BLaER1 treated with 17β-estradiol and CSF1 and Interleukin-3, amounts not matched to agents 10 nM and 100 nM (cell line): ENCODE data around the gene PRDX3.
A peak's percentile ranks its signal among the peaks of the same experiment; 100 is the strongest.
"Not testable (repeated sequence)": the region's sequence is repeated elsewhere in the genome, so short reads cannot be mapped to it uniquely, and the experiment has no call there.

Experiments used
- H3K27ac ChIP-seq, 11 experiments: shearing (Covaris generic); formaldehyde crosslinking; 2 replicates each; pipeline ENCODE4 v1.8.1; 2022
- H3K27me3 ChIP-seq, 11 experiments: shearing (Covaris generic); formaldehyde crosslinking; 2 replicates each; pipeline ENCODE4 v1.8.1; 2022
- H3K36me3 ChIP-seq, 11 experiments: shearing (Covaris generic); formaldehyde crosslinking; 2 replicates each; pipeline ENCODE4 v1.8.1; 2022
- H3K4me1 ChIP-seq, 10 experiments: shearing (Covaris generic); formaldehyde crosslinking; 2 replicates each; pipeline ENCODE4 v1.8.1; 2022
- H3K4me2 ChIP-seq, 11 experiments: shearing (Covaris generic); formaldehyde crosslinking; 2 replicates each; pipeline ENCODE4 v1.8.1; 2022
- H3K4me3 ChIP-seq, 10 experiments: shearing (Covaris generic); formaldehyde crosslinking; 2 replicates each; pipeline ENCODE4 v1.8.1; 2022
- H3K9ac ChIP-seq, 11 experiments: shearing (Covaris generic); formaldehyde crosslinking; 2 replicates each; pipeline ENCODE4 v1.8.1; 2022
- H3K9me3 ChIP-seq, 11 experiments: shearing (Covaris generic); formaldehyde crosslinking; replicated peaks in 1 of 11; 2 replicates each; pipeline ENCODE4 v1.8.1; 2022
- H4K20me1 ChIP-seq, 11 experiments: shearing (Covaris generic); formaldehyde crosslinking; 2 replicates each; pipeline ENCODE4 v1.8.1; 2022
- Cebpa-rat ChIP-seq, 11 experiments: shearing (Covaris generic); IDR thresholded peaks; 2 replicates each; pipeline ENCODE4 v1.8.1; 2022

The PRDX3 gene

GRCh38 chr10:119161680-119162451 is 16.7 kb downstream of the PRDX3 start:
- Histone ChIP-seq H3K27ac (peak overlapping the region in 1 of 11 experiments; percentile 15; a peak in 1 of 22 replicates), H3K9ac (no peak overlapping the region), H3K27me3 (no peaks in the 10 kb centered on the region), H3K4me1 (peaks cover 21 to 46% (median 31%) of the 10 kb centered on the region in 10 experiments), H3K4me3 (no peak overlapping the region), H3K36me3 (peaks cover 51 to 70% (median 58%) of the 10 kb centered on the region in 11 experiments), H4K20me1 (no peaks in the 10 kb centered on the region), H3K4me2 (peak overlapping the region in 4 of 11 experiments; percentile 9 to 32 (median 16); a peak in 5 of 22 replicates), H3K9me3 (no peaks in the 10 kb centered on the region)
- TF ChIP-seq Cebpa-rat (IDR thresholded peaks at IDR 0.05): no peak

- Histone ChIP-seq H3K27ac (no peak overlapping the region), H3K4me2 (no peak overlapping the region), H3K9ac (no peak overlapping the region), H3K4me3 (no peak overlapping the region), H3K9me3 (no peaks in the 10 kb centered on the region), H4K20me1 (no peaks in the 10 kb centered on the region), H3K27me3 (no peaks in the 10 kb centered on the region), H3K4me1 (peaks cover 3 to 27% (median 13%) of the 10 kb centered on the region in 10 experiments), H3K36me3 (peaks cover 76 to 91% (median 83%) of the 10 kb centered on the region in 11 experiments)
- TF ChIP-seq Cebpa-rat (IDR thresholded peaks at IDR 0.05): no peak
Measured at GRCh38 chr10:119159332-119159731, 19.3 kb downstream of the PRDX3 start.

- Histone ChIP-seq H3K9me3 (no peaks in the 10 kb centered on the region), H3K4me3 (no peak overlapping the region), H3K9ac (no peak overlapping the region), H3K4me2 (no peak overlapping the region), H3K36me3 (peaks cover 88 to 98% (median 95%) of the 10 kb centered on the region in 11 experiments), H3K27me3 (no peaks in the 10 kb centered on the region), H4K20me1 (no peaks in the 10 kb centered on the region), H3K4me1 (peaks cover 0 to 16% (median 13%) of the 10 kb centered on the region in 10 experiments; a peak in 13 of 20 replicates), H3K27ac (no peak overlapping the region)
- TF ChIP-seq Cebpa-rat (IDR thresholded peaks at IDR 0.05): no peak
Measured at GRCh38 chr10:119153661-119154060, 25.0 kb downstream of the PRDX3 start.

- Histone ChIP-seq H3K27me3 (no peaks in the 10 kb centered on the region), H3K4me1 (peaks cover 0 to 16% (median 13%) of the 10 kb centered on the region in 10 experiments; a peak in 13 of 20 replicates), H3K4me2 (no peak overlapping the region), H3K9me3 (no peaks in the 10 kb centered on the region), H4K20me1 (no peaks in the 10 kb centered on the region), H3K36me3 (peaks cover 86 to 98% (median 94%) of the 10 kb centered on the region in 11 experiments), H3K9ac (no peak overlapping the region), H3K4me3 (no peak overlapping the region), H3K27ac (no peak overlapping the region)
- TF ChIP-seq Cebpa-rat (IDR thresholded peaks at IDR 0.05): no peak
Measured at GRCh38 chr10:119153041-119153440, 25.6 kb downstream of the PRDX3 start.

GRCh38 chr10:119151601-119152000 is 27.0 kb downstream of the PRDX3 start:
- H4K20me1 ChIP-seq, H3K27ac ChIP-seq, H3K4me3 ChIP-seq, H3K27me3 ChIP-seq, H3K9ac ChIP-seq, H3K4me2 ChIP-seq, H3K9me3 ChIP-seq: not testable (repeated sequence)
- H3K4me1 ChIP-seq: peaks cover 0 to 16% (median 13%) of the 10 kb centered on the region in 10 experiments; a peak in 13 of 20 replicates
- H3K36me3 ChIP-seq: peaks cover 86 to 98% (median 94%) of the 10 kb centered on the region in 11 experiments

GRCh38 chr10:119149729-119150128 is 28.9 kb downstream of the PRDX3 start:
- Histone ChIP-seq H3K27ac (no peak overlapping the region), H3K4me3 (no peak overlapping the region), H3K4me2 (peak overlapping the region in 6 of 11 experiments; percentile 4 to 45 (median 22); a peak in 5 of 22 replicates), H3K9me3 (no peaks in the 10 kb centered on the region), H4K20me1 (no peaks in the 10 kb centered on the region; a peak in 1 of 22 replicates), H3K4me1 (peaks cover 0 to 16% (median 13%) of the 10 kb centered on the region in 10 experiments; a peak in 13 of 20 replicates), H3K9ac (no peak overlapping the region), H3K27me3 (no peaks in the 10 kb centered on the region), H3K36me3 (peaks cover 83 to 98% (median 94%) of the 10 kb centered on the region in 11 experiments)
- no peak for TF ChIP-seq Cebpa-rat (IDR thresholded peaks at IDR 0.05)

GRCh38 chr10:119149157-119149556 is 29.5 kb downstream of the PRDX3 start:
- peaks cover 0 to 16% (median 13%) of the 10 kb centered on the region in 10 experiments; a peak in 13 of 20 replicates for H3K4me1 ChIP-seq
- H4K20me1 ChIP-seq: no peaks in the 10 kb centered on the region; a peak in 1 of 22 replicates
- no peak overlapping the region for H3K9ac ChIP-seq
- no peak overlapping the region for H3K4me3 ChIP-seq
- peak overlapping the region in 2 of 11 experiments; percentile 17 to 23; a peak in 2 of 22 replicates for H3K27ac ChIP-seq
- H3K9me3 ChIP-seq: no peaks in the 10 kb centered on the region
- no peak for TF ChIP-seq Cebpa-rat (IDR thresholded peaks at IDR 0.05)
- peaks cover 77 to 98% (median 93%) of the 10 kb centered on the region in 11 experiments for H3K36me3 ChIP-seq
- H3K27me3 ChIP-seq: no peaks in the 10 kb centered on the region
- H3K4me2 ChIP-seq: 0 out of 22 replicates have a peak overlapping the region, but pooled peaks of 2 of the 11 experiments have one; percentile 2 to 4

GRCh38 chr10:119143657-119144056 is 35.0 kb downstream of the PRDX3 start:
- Histone ChIP-seq H3K27me3 (no peaks in the 10 kb centered on the region), H3K4me2 (no peak overlapping the region), H3K4me1 (peaks cover 0 to 12% (median 5%) of the 10 kb centered on the region in 10 experiments; a peak in 13 of 20 replicates), H3K27ac (no peak overlapping the region), H3K9me3 (no peaks in the 10 kb centered on the region), H3K36me3 (peaks cover 54 to 99% (median 89%) of the 10 kb centered on the region in 11 experiments), H4K20me1 (no peaks in the 10 kb centered on the region; a peak in 1 of 22 replicates), H3K9ac (no peak overlapping the region), H3K4me3 (no peak overlapping the region)
- no peak for TF ChIP-seq Cebpa-rat (IDR thresholded peaks at IDR 0.05)

GRCh38 chr10:119140603-119141245 is 37.9 kb downstream of the PRDX3 start:
- no peak for TF ChIP-seq Cebpa-rat (IDR thresholded peaks at IDR 0.05)
- no peak overlapping the region for H3K4me2 ChIP-seq
- no peaks in the 10 kb centered on the region for H3K27me3 ChIP-seq
- H3K9me3 ChIP-seq: no peaks in the 10 kb centered on the region
- no peak overlapping the region for H3K9ac ChIP-seq
- peak overlapping the region in 5 of 11 experiments; percentile 18 to 71 (median 28); a peak in 4 of 22 replicates for H3K27ac ChIP-seq
- no peaks in the 10 kb centered on the region; a peak in 1 of 22 replicates for H4K20me1 ChIP-seq
- H3K4me1 ChIP-seq: peaks cover 0 to 27% (median 19%) of the 10 kb centered on the region in 10 experiments; a peak in 16 of 20 replicates
- H3K36me3 ChIP-seq: peaks cover 33 to 85% (median 68%) of the 10 kb centered on the region in 11 experiments
- no peak overlapping the region for H3K4me3 ChIP-seq
